Endodermal cell (in vitro differentiated cells): Measurements from ENCODE around the gene EPHB1. TPM values are rescaled to one million over a fixed set of nuclear protein-coding genes. Genes with fewer than 3 reads are reported as not detected.

Experiments used
- DNase-seq: peaks from one replicate; pipeline ENCODE4 v3.0.0-alpha.2; 2017
- H3K27ac ChIP-seq: 2 replicates; pipeline ENCODE4 v1.5.1; 2013; ENCODE audit warnings: mild to moderate bottlenecking, low read depth, low read length, moderate library complexity
- H3K27me3 ChIP-seq: 2 replicates; pipeline ENCODE4 v1.6.1; 2013; ENCODE audit warnings: mild to moderate bottlenecking, low read length, moderate library complexity; ENCODE audit not compliant: insufficient read depth, control insufficient read depth, poor library complexity, severe bottlenecking
- H3K36me3 ChIP-seq: 2 replicates; pipeline ENCODE4 v1.7.0; 2013; ENCODE audit warnings: mild to moderate bottlenecking, low read length, moderate library complexity; ENCODE audit not compliant: control insufficient read depth, insufficient read depth
- H3K4me1 ChIP-seq: one replicate; pipeline ENCODE4 v1.7.0; 2013; ENCODE audit warnings: low read length; ENCODE audit not compliant: control insufficient read depth, insufficient read depth
- H3K4me3 ChIP-seq: 2 replicates; pipeline ENCODE4 v1.5.1; 2013; ENCODE audit warnings: mild to moderate bottlenecking, low read length, moderate library complexity
- H3K9ac ChIP-seq: 2 replicates; pipeline ENCODE4 v1.6.1; 2013; ENCODE audit warnings: mild to moderate bottlenecking, low read length, moderate library complexity; ENCODE audit not compliant: poor library complexity, severe bottlenecking; ENCODE audit errors: extremely low read depth
- H3K9me3 ChIP-seq: 2 replicates; pipeline ENCODE4 v1.6.1; 2013; ENCODE audit warnings: mild to moderate bottlenecking, low read length, moderate library complexity; ENCODE audit not compliant: control insufficient read depth
- H3K27ac Mint-ChIP-seq: 2 replicates; pipeline ENCODE4 v1.8.0; 2020; ENCODE audit warnings: mixed read lengths
- H3K27me3 Mint-ChIP-seq: 2 replicates; pipeline ENCODE4 v1.8.0; 2021; ENCODE audit warnings: mild to moderate bottlenecking, mixed read lengths; ENCODE audit not compliant: insufficient read depth
- H3K36me3 Mint-ChIP-seq: 2 replicates; pipeline ENCODE4 v1.8.0; 2020; ENCODE audit warnings: low read depth, mixed read lengths
- H3K4me1 Mint-ChIP-seq: 2 replicates; pipeline ENCODE4 v1.8.0; 2020; ENCODE audit warnings: mixed read lengths
- H3K4me3 Mint-ChIP-seq: 2 replicates; pipeline ENCODE4 v1.8.0; 2020; ENCODE audit warnings: mild to moderate bottlenecking, moderate library complexity, mixed read lengths
- H3K9me3 Mint-ChIP-seq: 2 replicates; pipeline ENCODE4 v1.8.0; 2020; ENCODE audit warnings: mild to moderate bottlenecking, mixed read lengths
- CTCF ChIP-seq: fragments of 200-600 bp; sonication (generic); conservative IDR thresholded peaks from 2 replicates; pipeline ENCODE4 v1.5.0; 2021; ENCODE audit warnings: antibody characterized with exemption, mild to moderate bottlenecking
- WGBS, 2 experiments: methylation state at CpG; one replicate each; pipeline versions ENCODE4 v1.1.5 to v1.1.7; 2013; ENCODE audit warnings: missing lambda C conversion rate in 2 of 2, mixed read lengths in 1 of 2; ENCODE audit not compliant: insufficient coverage in 1 of 2, insufficient read length in 1 of 2; 5-methylcytosine and 5-hydroxymethylcytosine counted together
- total RNA-seq, 2 donors: library from RNA; stranded (reverse); fragmentation: NEBNext Ultra II Directional in 1 of 2; extraction: Animal tissue kit (Norgen Biotek cat#: 25700) in 1 of 2; gene quantifications; 2 replicates in 1 of 2; 3 replicates in 1 of 2; pipeline ENCODE4 v1.2.1, GENCODE V29; 2021

The EPHB1 gene
- total RNA-seq, 2 donors from 2014 or later = 2.9 to 3.6 TPM

DNA sequence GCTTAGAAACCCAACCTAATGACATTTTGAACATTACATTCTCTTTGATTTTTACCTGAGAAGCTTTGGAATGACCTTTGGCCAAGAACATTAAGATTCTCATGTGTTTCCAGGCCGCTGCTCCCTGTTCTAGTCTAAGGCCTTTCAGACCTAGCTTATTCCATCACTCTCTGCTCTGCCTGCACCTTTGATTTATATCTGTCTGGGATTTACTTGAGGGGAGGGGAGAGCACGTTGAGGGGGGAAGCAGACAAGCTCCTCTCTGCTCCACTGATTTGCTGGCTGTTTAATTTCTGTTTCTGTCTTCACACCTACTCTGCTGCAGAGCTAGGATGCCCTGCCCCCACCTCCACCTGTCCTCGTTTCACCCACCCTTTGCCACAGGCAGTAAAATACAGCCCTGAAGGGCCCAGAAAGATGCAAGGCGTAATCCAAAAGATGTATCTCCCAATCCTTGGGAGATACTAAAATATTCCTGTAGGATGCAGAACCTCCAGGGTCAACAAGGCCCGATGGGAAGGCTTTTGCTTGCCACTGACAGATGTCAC, 429.8 kb downstream of the EPHB1 start:
- Histone ChIP-seq H3K9me3 (no peaks in the 10 kb centered on the region), H3K36me3 (no peaks in the 10 kb centered on the region), H3K4me3 (no peak overlapping the region), H3K4me1 (peaks cover 5% of the 10 kb centered on the region), H3K27me3 (no peaks in the 10 kb centered on the region), H3K27ac (no peak overlapping the region), H3K9ac (no peak overlapping the region)
- DNase-seq = no peak
- Mint-ChIP-seq H3K9me3 (no peaks in the 10 kb centered on the region), H3K4me1 (peaks cover 3% of the 10 kb centered on the region), H3K27me3 (no peaks in the 10 kb centered on the region), H3K27ac (no peak overlapping the region), H3K4me3 (no peak overlapping the region), H3K36me3 (no peaks in the 10 kb centered on the region)
- WGBS, 2 experiments = 89 to 91% methylated on average over 5 of the region's 5 CpGs
- no peak for TF ChIP-seq CTCF

DNA sequence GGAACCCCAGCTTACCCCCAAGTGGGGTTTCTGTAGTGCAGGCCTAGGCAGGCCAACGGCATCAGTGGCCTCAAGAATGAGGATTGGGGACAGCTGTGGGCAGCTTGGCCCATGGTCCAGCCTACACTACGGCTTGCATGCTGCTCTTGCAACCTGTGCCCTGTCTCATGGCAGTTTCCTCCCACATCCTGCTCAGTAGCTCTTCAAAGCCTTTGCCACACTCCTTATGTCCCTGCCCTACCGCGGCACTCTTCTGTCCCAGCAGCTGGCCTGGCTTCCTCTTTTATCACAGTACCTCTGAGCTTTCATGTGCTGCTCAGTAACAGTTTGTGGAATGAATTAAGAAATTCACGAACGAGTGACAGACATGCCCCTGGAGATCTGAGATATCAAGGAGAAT, 431.0 kb downstream of the EPHB1 start:
- H3K36me3 ChIP-seq = no peaks in the 10 kb centered on the region
- no peak overlapping the region for H3K4me3 Mint-ChIP-seq
- no peak overlapping the region for H3K9ac ChIP-seq
- H3K4me1 Mint-ChIP-seq = peaks cover 3% of the 10 kb centered on the region
- H3K9me3 ChIP-seq = no peaks in the 10 kb centered on the region
- no peaks in the 10 kb centered on the region for H3K36me3 Mint-ChIP-seq
- DNase-seq = no peak
- H3K4me1 ChIP-seq = peaks cover 5% of the 10 kb centered on the region
- H3K27me3 ChIP-seq = no peaks in the 10 kb centered on the region
- TF ChIP-seq CTCF = no peak
- WGBS, 2 experiments = 86 to 92% methylated on average over 4 to 6 of the region's 6 CpGs
- peaks cover 2% of the 10 kb centered on the region for H3K9me3 Mint-ChIP-seq
- H3K27ac ChIP-seq = no peak overlapping the region
- no peak overlapping the region for H3K27ac Mint-ChIP-seq
- no peak overlapping the region for H3K4me3 ChIP-seq
- H3K27me3 Mint-ChIP-seq = no peaks in the 10 kb centered on the region

DNA sequence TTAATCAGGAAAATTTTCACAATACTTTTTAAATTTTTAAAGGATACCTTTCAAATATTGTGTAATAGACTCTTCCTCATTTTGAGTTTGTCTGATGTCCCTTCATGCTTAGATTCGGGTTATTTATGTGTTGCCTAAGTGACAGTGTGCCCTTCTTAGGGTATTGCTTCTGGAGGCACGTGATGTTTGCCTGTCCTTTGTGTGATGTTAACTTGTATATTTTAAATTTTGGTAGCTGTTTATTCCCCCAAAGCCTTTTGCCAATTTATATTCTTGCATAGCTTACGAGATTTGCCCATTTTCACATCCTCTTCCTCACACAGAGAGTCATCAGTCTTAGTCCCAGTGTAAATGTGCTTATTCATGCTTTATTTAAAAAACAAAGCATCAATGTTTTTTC, 433.1 kb downstream of the EPHB1 start:
- H3K4me1 ChIP-seq = peaks cover 5% of the 10 kb centered on the region
- no peak overlapping the region for H3K9ac ChIP-seq
- Mint-ChIP-seq H3K9me3 (peaks cover 13% of the 10 kb centered on the region), H3K36me3 (peaks cover 4% of the 10 kb centered on the region), H3K27me3 (peaks cover 1% of the 10 kb centered on the region), H3K27ac (no peak overlapping the region), H3K4me3 (no peak overlapping the region), H3K4me1 (peaks cover 3% of the 10 kb centered on the region)
- H3K27me3 ChIP-seq = no peaks in the 10 kb centered on the region
- WGBS, 2 experiments = 85 to 90% methylated on average over 2 to 3 of the region's 3 CpGs
- peaks cover 6% of the 10 kb centered on the region for H3K9me3 ChIP-seq
- H3K36me3 ChIP-seq = no peaks in the 10 kb centered on the region
- no peak overlapping the region for H3K27ac ChIP-seq
- no peak for TF ChIP-seq CTCF
- no peak for DNase-seq
- H3K4me3 ChIP-seq = no peak overlapping the region
